Measurements from ENCODE around the gene KIZ.

DNA sequence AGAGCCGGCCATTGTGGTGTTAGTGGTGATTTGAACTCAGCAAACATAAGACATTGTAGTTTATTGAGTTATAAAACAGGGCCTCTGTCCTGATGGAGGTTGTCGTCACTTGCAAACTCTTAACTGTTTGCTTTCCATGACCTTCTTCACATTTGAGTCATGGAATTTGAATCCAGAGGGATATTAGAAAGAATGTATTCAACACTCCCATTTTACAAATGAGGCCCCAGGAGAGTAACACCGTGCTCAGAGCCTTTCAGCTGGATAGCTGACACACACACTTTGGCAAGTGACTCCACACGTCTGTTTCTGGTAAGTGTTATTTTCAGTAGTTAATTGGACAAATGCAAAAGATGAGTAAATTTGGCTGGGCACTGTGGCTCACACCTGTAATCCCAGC, 104.8 kb downstream of the KIZ start:
- TF ChIP-seq, protein P1, sequence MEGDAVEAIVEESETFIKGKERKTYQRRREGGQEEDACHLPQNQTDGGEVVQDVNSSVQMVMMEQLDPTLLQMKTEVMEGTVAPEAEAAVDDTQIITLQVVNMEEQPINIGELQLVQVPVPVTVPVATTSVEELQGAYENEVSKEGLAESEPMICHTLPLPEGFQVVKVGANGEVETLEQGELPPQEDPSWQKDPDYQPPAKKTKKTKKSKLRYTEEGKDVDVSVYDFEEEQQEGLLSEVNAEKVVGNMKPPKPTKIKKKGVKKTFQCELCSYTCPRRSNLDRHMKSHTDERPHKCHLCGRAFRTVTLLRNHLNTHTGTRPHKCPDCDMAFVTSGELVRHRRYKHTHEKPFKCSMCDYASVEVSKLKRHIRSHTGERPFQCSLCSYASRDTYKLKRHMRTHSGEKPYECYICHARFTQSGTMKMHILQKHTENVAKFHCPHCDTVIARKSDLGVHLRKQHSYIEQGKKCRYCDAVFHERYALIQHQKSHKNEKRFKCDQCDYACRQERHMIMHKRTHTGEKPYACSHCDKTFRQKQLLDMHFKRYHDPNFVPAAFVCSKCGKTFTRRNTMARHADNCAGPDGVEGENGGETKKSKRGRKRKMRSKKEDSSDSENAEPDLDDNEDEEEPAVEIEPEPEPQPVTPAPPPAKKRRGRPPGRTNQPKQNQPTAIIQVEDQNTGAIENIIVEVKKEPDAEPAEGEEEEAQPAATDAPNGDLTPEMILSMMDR (conservative IDR thresholded peaks at IDR 0.05; ENCODE audit: low read depth, low read length), result no peak
- TF ChIP-seq EZH2 (IDR thresholded peaks at IDR 0.05; ENCODE audit: borderline replicate concordance, low read depth, low read length, poor library complexity, severe bottlenecking), result no peak

Measured in A673 (cell line).